LNCaP clone FGC (cell line): ENCODE measurements around the gene SMARCC2.

Experiments
- DNase-seq: peaks from one replicate; pipeline ENCODE4 v3.0.0-alpha.2; 2011; ENCODE audit warnings: low read depth
- H3K4me3 ChIP-seq: 2 replicates; pipeline ENCODE4 v1.5.1; 2011; ENCODE audit warnings: mild to moderate bottlenecking, low read depth, low read length, control low read depth
- CTCF ChIP-seq: IDR thresholded peaks from 2 replicates; pipeline ENCODE4 v1.5.1; 2012; ENCODE audit warnings: mild to moderate bottlenecking; ENCODE audit not compliant: control insufficient read depth, insufficient read depth; ENCODE audit errors: extremely low read depth

Gene SMARCC2

GRCh38 chr12:56222531-56222895 is 33.2 kb upstream of the SMARCC2 start:
- TF ChIP-seq CTCF = no peak
- peak overlapping the region; percentile 71 for H3K4me3 ChIP-seq
- no peak for DNase-seq

GRCh38 chr12:56221757-56222530 is 32.7 kb upstream of the SMARCC2 start, which contains the start of gene RNF41:
Gene RNF41, minus strand, starts transcription at chr12:56221922. Its CDS starts 7,875 bp downstream, at chr12:56214047.
- peak within 1 kb of the TSS; percentile 71 for H3K4me3 ChIP-seq
- no peak for TF ChIP-seq CTCF
- DNase-seq = peak; percentile 95

- peak overlapping the region; percentile 71 for H3K4me3 ChIP-seq
- DNase-seq = no peak
- TF ChIP-seq CTCF = no peak
These were observed 32.0 kb upstream of the SMARCC2 start for GRCh38 chr12:56221232-56221756.

- TF ChIP-seq CTCF = no peak
- H3K4me3 ChIP-seq = peak overlapping the region; percentile 71
- DNase-seq = no peak
These were observed 31.4 kb upstream of the SMARCC2 start for GRCh38 chr12:56220611-56221231.

- no peak for TF ChIP-seq CTCF
- peak overlapping the region; percentile 71 for H3K4me3 ChIP-seq
- DNase-seq = no peak
These were observed 30.6 kb upstream of the SMARCC2 start for GRCh38 chr12:56219840-56220239.

- peak; percentile 67 for DNase-seq
- TF ChIP-seq CTCF = no peak
- H3K4me3 ChIP-seq = no peak overlapping the region
These were observed 27.2 kb upstream of the SMARCC2 start for GRCh38 chr12:56216461-56216860.
